Measurements from ENCODE around the gene MYH3. TPM values are rescaled to one million over a fixed set of nuclear protein-coding genes. Genes with fewer than 3 reads are reported as not detected.

Gene MYH3
- total RNA-seq, 3 donors from 2014 or later: 3.2 to 5.1 (median 4.1) TPM

GRCh38 chr17:10631701-10632100, 25.4 kb downstream of the MYH3 start:
- H3K4me1 Mint-ChIP-seq (ENCODE audit: low read depth): peaks cover 7% of the 10 kb centered on the region
- H3K9me3 Mint-ChIP-seq: no peaks in the 10 kb centered on the region
- ATAC-seq (no peak), DNase-seq (no peak)
- H3K4me3 Mint-ChIP-seq: no peak overlapping the region
- H3K27me3 Mint-ChIP-seq (ENCODE audit: low read depth): no peaks in the 10 kb centered on the region
- H3K36me3 Mint-ChIP-seq (ENCODE audit: insufficient read depth): peaks cover 26% of the 10 kb centered on the region

- Mint-ChIP-seq H3K4me3 (no peak overlapping the region), H3K9me3 (no peaks in the 10 kb centered on the region), H3K36me3 (ENCODE audit: insufficient read depth) (peaks cover 26% of the 10 kb centered on the region), H3K4me1 (ENCODE audit: low read depth) (peaks cover 7% of the 10 kb centered on the region), H3K27me3 (ENCODE audit: low read depth) (no peaks in the 10 kb centered on the region)
- DNase-seq (no peak), ATAC-seq (no peak)
These were observed 25.9 kb downstream of the MYH3 start for GRCh38 chr17:10631048-10631700.

GRCh38 chr17:10629706-10630105, 27.4 kb downstream of the MYH3 start:
- Mint-ChIP-seq H3K27me3 (ENCODE audit: low read depth) (no peaks in the 10 kb centered on the region), H3K4me3 (no peak overlapping the region), H3K9me3 (no peaks in the 10 kb centered on the region), H3K4me1 (ENCODE audit: low read depth) (peaks cover 5% of the 10 kb centered on the region), H3K36me3 (ENCODE audit: insufficient read depth) (peaks cover 20% of the 10 kb centered on the region)
- no peak for ATAC-seq
- DNase-seq: no peak

GRCh38 chr17:10628756-10629155, 28.4 kb downstream of the MYH3 start:
- no peak for DNase-seq
- no peaks in the 10 kb centered on the region for H3K27me3 Mint-ChIP-seq (ENCODE audit: low read depth)

GRCh38 chr17:10626390-10626789, 30.7 kb downstream of the MYH3 start:
- H3K27me3 Mint-ChIP-seq (ENCODE audit: low read depth): no peaks in the 10 kb centered on the region
- no peak for ATAC-seq

More at GRCh38 chr17:10628756-10629155, 28.4 kb downstream of the MYH3 start:
- H3K4me3 Mint-ChIP-seq: no peak overlapping the region
- H3K4me1 Mint-ChIP-seq (ENCODE audit: low read depth): peaks cover 2% of the 10 kb centered on the region
- H3K9me3 Mint-ChIP-seq: no peaks in the 10 kb centered on the region
- ATAC-seq: no peak
- peaks cover 18% of the 10 kb centered on the region for H3K36me3 Mint-ChIP-seq (ENCODE audit: insufficient read depth)

DNA sequence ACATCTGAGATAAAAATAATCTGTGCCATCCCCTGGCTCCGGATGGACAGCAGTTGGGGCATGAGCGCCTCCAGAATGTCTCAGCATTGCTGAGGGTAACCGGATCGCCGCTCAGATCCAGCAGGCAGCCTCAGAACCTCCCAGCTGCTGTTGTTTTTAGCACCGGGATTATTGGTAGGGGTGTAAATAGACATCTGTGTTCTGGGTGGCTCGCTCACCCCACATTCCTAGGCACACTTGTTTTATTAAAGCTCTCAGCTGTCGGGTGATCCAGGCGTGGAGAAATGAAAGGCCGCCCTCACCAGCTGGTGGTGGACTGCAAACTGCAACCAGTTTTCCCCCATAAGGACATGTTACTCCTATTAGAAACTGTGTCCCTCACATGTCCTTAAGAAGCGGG, 32.1 kb downstream of the MYH3 start:
- peaks cover 7% of the 10 kb centered on the region for H3K36me3 Mint-ChIP-seq (ENCODE audit: insufficient read depth)
- H3K4me3 Mint-ChIP-seq: no peak overlapping the region
- no peaks in the 10 kb centered on the region for H3K4me1 Mint-ChIP-seq (ENCODE audit: low read depth)
- H3K27me3 Mint-ChIP-seq (ENCODE audit: low read depth): no peaks in the 10 kb centered on the region
- ATAC-seq (no peak), DNase-seq (no peak)
- no peaks in the 10 kb centered on the region for H3K9me3 Mint-ChIP-seq

More at GRCh38 chr17:10626390-10626789, 30.7 kb downstream of the MYH3 start:
- Mint-ChIP-seq H3K4me1 (ENCODE audit: low read depth) (peaks cover 2% of the 10 kb centered on the region), H3K9me3 (no peaks in the 10 kb centered on the region), H3K4me3 (no peak overlapping the region), H3K36me3 (ENCODE audit: insufficient read depth) (peaks cover 15% of the 10 kb centered on the region)
- DNase-seq: no peak

DNA sequence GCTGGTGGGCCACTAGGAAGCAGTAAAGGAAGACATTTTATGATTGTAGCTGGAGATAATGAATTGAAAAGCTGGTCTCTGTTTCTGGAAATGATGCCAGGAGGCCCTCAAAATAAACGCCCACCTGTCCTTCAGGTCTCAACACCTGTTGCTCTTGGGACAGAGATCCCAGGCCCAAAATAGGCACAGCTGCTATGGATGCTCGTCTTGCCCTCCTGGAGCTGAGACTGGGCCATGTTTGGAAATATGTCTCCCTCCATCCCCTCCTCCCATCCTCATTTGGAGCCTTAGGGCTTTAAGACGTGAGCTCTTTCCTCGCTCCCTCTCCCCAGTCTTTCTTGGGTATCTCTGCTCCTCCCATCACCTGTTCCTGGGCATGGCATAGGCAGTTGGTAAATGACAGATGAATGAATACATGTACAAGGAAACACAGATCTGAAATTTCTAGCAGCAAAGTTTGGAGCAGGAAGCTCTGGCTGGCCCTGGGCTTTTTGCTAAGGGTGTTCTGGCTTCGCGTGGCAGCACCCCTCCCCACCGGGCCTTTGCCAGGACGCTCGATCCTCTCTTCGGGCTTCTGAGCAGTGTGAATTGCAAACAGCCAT, 33.3 kb downstream of the MYH3 start:
- Mint-ChIP-seq H3K27me3 (ENCODE audit: low read depth) (no peaks in the 10 kb centered on the region), H3K9me3 (no peaks in the 10 kb centered on the region), H3K4me3 (no peak overlapping the region), H3K36me3 (ENCODE audit: insufficient read depth) (peaks cover 3% of the 10 kb centered on the region), H3K4me1 (ENCODE audit: low read depth) (no peaks in the 10 kb centered on the region)
- no peak for ATAC-seq
- DNase-seq: no peak

DNA sequence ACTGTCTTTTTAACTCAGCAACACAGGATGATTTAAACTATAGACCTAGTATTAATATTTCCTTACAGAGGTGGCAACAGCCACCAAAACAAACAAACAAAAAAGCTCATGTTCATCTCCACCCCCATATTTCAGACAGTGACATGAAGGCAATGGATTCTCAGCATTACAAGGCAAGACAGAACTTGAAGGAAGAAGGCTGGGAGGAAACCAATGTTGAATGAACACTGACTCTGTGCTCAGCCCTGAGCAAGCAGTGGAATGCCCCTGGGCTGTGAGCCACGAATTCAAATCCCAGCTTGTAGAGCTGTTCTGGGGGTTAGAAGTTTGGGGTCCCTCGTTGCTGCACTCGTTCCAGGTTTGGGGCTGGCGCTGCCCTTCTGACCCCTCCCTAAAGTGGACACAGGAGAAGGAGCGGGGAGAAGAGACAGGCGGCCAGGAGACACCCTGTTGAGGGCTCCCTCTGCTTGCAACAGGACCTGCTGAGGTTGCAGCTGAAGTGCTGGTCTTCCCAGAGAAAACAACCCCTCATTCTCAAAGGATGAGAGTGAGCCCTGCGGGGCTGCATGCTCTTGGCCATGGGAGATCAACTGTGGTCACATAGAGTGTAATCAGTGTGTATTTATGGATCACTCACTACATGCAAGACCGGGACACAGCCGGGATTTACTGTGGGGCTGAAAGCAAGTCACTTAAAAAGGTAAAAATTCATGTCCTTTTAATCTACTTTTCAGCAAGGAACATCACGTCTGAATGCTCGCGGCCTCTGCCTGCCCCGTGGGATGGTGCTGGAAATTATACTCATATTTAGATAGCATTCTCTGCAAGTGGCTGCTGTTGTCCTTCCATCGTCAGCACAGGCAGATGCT, 34.3 kb downstream of the MYH3 start:
- no peaks in the 10 kb centered on the region for H3K9me3 Mint-ChIP-seq
- no peaks in the 10 kb centered on the region for H3K27me3 Mint-ChIP-seq (ENCODE audit: low read depth)
- DNase-seq: no peak
- no peak overlapping the region for H3K4me3 Mint-ChIP-seq
- H3K36me3 Mint-ChIP-seq (ENCODE audit: insufficient read depth): no peaks in the 10 kb centered on the region
- ATAC-seq: no peak
- H3K4me1 Mint-ChIP-seq (ENCODE audit: low read depth): no peaks in the 10 kb centered on the region

GRCh38 chr17:10621397-10621796, 35.7 kb downstream of the MYH3 start:
- H3K36me3 Mint-ChIP-seq (ENCODE audit: insufficient read depth): no peaks in the 10 kb centered on the region
- H3K4me3 Mint-ChIP-seq: no peak overlapping the region
- ATAC-seq (no peak), DNase-seq (no peak)
- H3K27me3 Mint-ChIP-seq (ENCODE audit: low read depth): no peaks in the 10 kb centered on the region
- no peaks in the 10 kb centered on the region for H3K4me1 Mint-ChIP-seq (ENCODE audit: low read depth)
- no peaks in the 10 kb centered on the region for H3K9me3 Mint-ChIP-seq

DNA sequence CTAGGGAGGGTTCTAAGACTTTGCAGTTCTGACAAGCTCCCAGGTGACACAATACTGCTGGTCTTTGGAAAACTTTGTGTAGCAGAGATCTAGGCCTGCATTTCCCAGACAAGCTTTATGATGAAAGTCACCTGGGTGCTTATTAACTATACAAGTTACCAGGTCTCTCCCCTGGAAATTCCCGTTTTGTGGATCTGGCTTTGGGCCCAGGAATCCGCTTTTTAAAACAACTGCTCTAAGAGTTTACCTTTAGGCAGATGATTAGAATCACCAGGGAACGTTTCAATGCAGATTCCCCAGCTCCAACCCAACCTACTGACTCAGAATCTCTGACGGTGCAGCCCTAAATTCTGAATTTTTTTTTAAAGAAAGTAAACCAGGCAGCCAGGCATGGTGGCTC, 36.3 kb downstream of the MYH3 start:
- DNase-seq: no peak
- no peaks in the 10 kb centered on the region for H3K36me3 Mint-ChIP-seq (ENCODE audit: insufficient read depth)
- no peaks in the 10 kb centered on the region for H3K27me3 Mint-ChIP-seq (ENCODE audit: low read depth)
- H3K4me1 Mint-ChIP-seq (ENCODE audit: low read depth): no peaks in the 10 kb centered on the region
- no peak for ATAC-seq
- no peaks in the 10 kb centered on the region for H3K9me3 Mint-ChIP-seq
- no peak overlapping the region for H3K4me3 Mint-ChIP-seq

GRCh38 chr17:10618202-10618635, 38.9 kb downstream of the MYH3 start:
- peak; percentile 81 to 82 for ATAC-seq
- H3K36me3 Mint-ChIP-seq (ENCODE audit: insufficient read depth): no peaks in the 10 kb centered on the region
- no peaks in the 10 kb centered on the region for H3K9me3 Mint-ChIP-seq
- H3K4me1 Mint-ChIP-seq (ENCODE audit: low read depth): no peaks in the 10 kb centered on the region
- peak; percentile 40 for DNase-seq
- no peak overlapping the region for H3K4me3 Mint-ChIP-seq
- peaks cover 2% of the 10 kb centered on the region for H3K27me3 Mint-ChIP-seq (ENCODE audit: low read depth)

- H3K27me3 Mint-ChIP-seq (ENCODE audit: low read depth): peaks cover 2% of the 10 kb centered on the region
These were observed 40.0 kb downstream of the MYH3 start for GRCh38 chr17:10617120-10617505.

GRCh38 chr17:10616502-10617119, 40.5 kb downstream of the MYH3 start:
- ATAC-seq: peak; percentile 57 to 74
- H3K9me3 Mint-ChIP-seq: no peaks in the 10 kb centered on the region
- no peaks in the 10 kb centered on the region for H3K36me3 Mint-ChIP-seq (ENCODE audit: insufficient read depth)

More at GRCh38 chr17:10617120-10617505, 40.0 kb downstream of the MYH3 start:
- Mint-ChIP-seq H3K36me3 (ENCODE audit: insufficient read depth) (no peaks in the 10 kb centered on the region), H3K4me1 (ENCODE audit: low read depth) (no peaks in the 10 kb centered on the region), H3K4me3 (no peak overlapping the region), H3K9me3 (no peaks in the 10 kb centered on the region)
- ATAC-seq: no peak
- no peak for DNase-seq

GRCh38 chr17:10614536-10615155, 42.5 kb downstream of the MYH3 start:
- H3K36me3 Mint-ChIP-seq (ENCODE audit: insufficient read depth): no peaks in the 10 kb centered on the region
- no peak for ATAC-seq
- peaks cover 9% of the 10 kb centered on the region for H3K27me3 Mint-ChIP-seq (ENCODE audit: low read depth)
- H3K9me3 Mint-ChIP-seq: no peaks in the 10 kb centered on the region
- DNase-seq: no peak
- H3K4me1 Mint-ChIP-seq (ENCODE audit: low read depth): no peaks in the 10 kb centered on the region
- H3K4me3 Mint-ChIP-seq: no peak overlapping the region

More at GRCh38 chr17:10616502-10617119, 40.5 kb downstream of the MYH3 start:
- no peak overlapping the region for H3K4me3 Mint-ChIP-seq
- DNase-seq: peak; percentile 66
- H3K27me3 Mint-ChIP-seq (ENCODE audit: low read depth): peaks cover 4% of the 10 kb centered on the region
- H3K4me1 Mint-ChIP-seq (ENCODE audit: low read depth): no peaks in the 10 kb centered on the region
